HPDE6-E6E7 (cell line): ENCODE measurements around the gene FAM193A.
A peak's percentile ranks its signal among the peaks of the same experiment; 100 is the strongest.
"Not testable (repeated sequence)": the region's sequence is repeated elsewhere in the genome, so short reads cannot be mapped to it uniquely, and the experiment has no call there.

Experiments used
- DNase-seq: peaks from one replicate; pipeline ENCODE4 v3.0.0; 2011; ENCODE audit warnings: missing footprints; ENCODE audit errors: extremely low spot score

FAM193A gene

GRCh38 chr4:2536193-2537010 is at the start of gene FAM193A:
FAM193A (plus strand) TSS chr4:2536647; CDS start chr4:2536916, 269 bp downstream.
- peak; percentile 94 for DNase-seq

GRCh38 chr4:2486981-2487380 is 49.5 kb upstream of the FAM193A start:
- no peak for DNase-seq

- no peak for DNase-seq
Observed at GRCh38 chr4:2487632-2488031, 48.8 kb upstream of the FAM193A start.

- DNase-seq = no peak
Observed at GRCh38 chr4:2489081-2489805, 47.2 kb upstream of the FAM193A start.

GRCh38 chr4:2489841-2490552 is 46.5 kb upstream of the FAM193A start:
- DNase-seq = no peak

GRCh38 chr4:2492970-2493369 is 43.5 kb upstream of the FAM193A start:
- DNase-seq = no peak

- DNase-seq = no peak
Observed at GRCh38 chr4:2494992-2495391, 41.5 kb upstream of the FAM193A start.

- no peak for DNase-seq
Observed at GRCh38 chr4:2497324-2497723, 39.1 kb upstream of the FAM193A start.

- DNase-seq = no peak
Observed at GRCh38 chr4:2497931-2498330, 38.5 kb upstream of the FAM193A start.

- DNase-seq = no peak
Observed at GRCh38 chr4:2500547-2500946, 35.9 kb upstream of the FAM193A start.

GRCh38 chr4:2501034-2501594 is 35.3 kb upstream of the FAM193A start:
- DNase-seq = no peak

GRCh38 chr4:2503809-2504208 is 32.6 kb upstream of the FAM193A start:
- DNase-seq = no peak

GRCh38 chr4:2507259-2507658 is 29.2 kb upstream of the FAM193A start:
- no peak for DNase-seq

GRCh38 chr4:2507855-2508254 is 28.6 kb upstream of the FAM193A start:
- no peak for DNase-seq

- no peak for DNase-seq
Observed at GRCh38 chr4:2510351-2511259, 25.8 kb upstream of the FAM193A start.

- DNase-seq = no peak
Observed at GRCh38 chr4:2511645-2512131, 24.8 kb upstream of the FAM193A start.

- DNase-seq = no peak
Observed at GRCh38 chr4:2512396-2513135, 23.9 kb upstream of the FAM193A start.

GRCh38 chr4:2514193-2514592 is 22.3 kb upstream of the FAM193A start:
- DNase-seq = not testable (repeated sequence)

GRCh38 chr4:2514944-2515343 is 21.5 kb upstream of the FAM193A start:
- DNase-seq = not testable (repeated sequence)
